ENCODE measurements around the gene ZNF619. TPM values are rescaled to one million over a fixed set of nuclear protein-coding genes. Genes with fewer than 3 reads are reported as not detected.

Gene ZNF619
- total and polyA plus RNA-seq, 9 of the 15 experiments (the other 6 are each of a cell fraction or from before 2014, with no cell fraction given): 1.3 to 9.1 (median 6.3) TPM

GRCh38 chr3:40476478-40477470 lies at the start of gene ZNF619 (continued):
- TF ChIP-seq ZNF511 (CRISPR knock-in tag; IDR thresholded peaks at IDR 0.05): peak; percentile 64; the same call in 1 of the 2 replicates
- peak in 1 of 2 experiments; percentile 54; a peak in 2 of 4 replicates for TF ChIP-seq UBTF (IDR thresholded peaks at IDR 0.05; ENCODE audit: borderline replicate concordance in 1 of 2, low read depth in 2 of 2, low read length in 2 of 2)
- TF ChIP-seq NR3C1 (CRISPR knock-in tag; IDR thresholded peaks at IDR 0.05): no peak
- no peak for TF ChIP-seq RAD21 (CRISPR knock-in tag; conservative IDR thresholded peaks at IDR 0.05 in 1 of 2, IDR thresholded peaks at IDR 0.05 in 1 of 2)
- no peak for TF ChIP-seq ZNF143 (CRISPR knock-in tag; IDR thresholded peaks at IDR 0.05)
- no peak for TF ChIP-seq ESRRB (CRISPR knock-in tag; IDR thresholded peaks at IDR 0.05; ENCODE audit: borderline replicate concordance)
- no peak for TF ChIP-seq HNRNPH1 (optimal IDR thresholded peaks at IDR 0.05; ENCODE audit: low read depth, low read length)
- no peak for TF ChIP-seq ZNF124 (CRISPR knock-in tag; IDR thresholded peaks at IDR 0.05)
- TF ChIP-seq GABPB1 (CRISPR knock-in tag; IDR thresholded peaks at IDR 0.05): peak; percentile 51; the same call in 1 of the 2 replicates
- no peak for TF ChIP-seq THRAP3 (IDR thresholded peaks at IDR 0.05; ENCODE audit: borderline replicate concordance)
- TF ChIP-seq ZNF212 (CRISPR knock-in tag; IDR thresholded peaks at IDR 0.05): no peak
- no peak for TF ChIP-seq RBM17 (IDR thresholded peaks at IDR 0.05; ENCODE audit: borderline replicate concordance, low read depth, low read length)
- no peak for TF ChIP-seq KLF1 (tag; IDR thresholded peaks at IDR 0.05)
- TF ChIP-seq HMGXB4 (CRISPR knock-in tag; IDR thresholded peaks at IDR 0.05): peak; percentile 88; the same call in 1 of the 2 replicates
- TF ChIP-seq STAT5A (IDR thresholded peaks at IDR 0.05; ENCODE audit: borderline replicate concordance, low read length): no peak
- TF ChIP-seq BRCA1 (IDR thresholded peaks at IDR 0.05): no peak
- TF ChIP-seq BRCA1 (CRISPR knock-in tag; IDR thresholded peaks at IDR 0.05): no peak
- no peak for TF ChIP-seq ILF3 (IDR thresholded peaks at IDR 0.05; ENCODE audit: borderline replicate concordance)
- TF ChIP-seq NR2C1 (IDR thresholded peaks at IDR 0.05): peak; percentile 76
- TF ChIP-seq NR2C1 (tag; IDR thresholded peaks at IDR 0.05): peak; percentile 82
- TF ChIP-seq MXI1 (IDR thresholded peaks at IDR 0.05; ENCODE audit: low read depth, low read length): no peak
- no peak for TF ChIP-seq SRSF9 (IDR thresholded peaks at IDR 0.05; ENCODE audit: borderline replicate concordance, low read depth, low read length)
- no peak for TF ChIP-seq MCM2 (IDR thresholded peaks at IDR 0.05; ENCODE audit: low read depth)
- no peak; the same call in 1 of the 2 replicates for TF ChIP-seq LCOR (CRISPR knock-in tag; IDR thresholded peaks at IDR 0.05)
- no peak for TF ChIP-seq ZKSCAN1 (IDR thresholded peaks at IDR 0.05; ENCODE audit: low read depth, low read length)

Measured in K562 (cell line).